Naive thymus-derived CD8-positive, alpha-beta T cell (primary cell): ENCODE results near the gene PHRF1. TPM values are rescaled to one million over a fixed set of nuclear protein-coding genes. Genes with fewer than 3 reads are reported as not detected.

Experiments used
- ATAC-seq, 2 donors: fragments of 150-1000 bp; cut with Tn5 transposase in 1 of 2; sonication (Bioruptor Pico), chemical (Tn5 transposase) in 1 of 2; 1 replicate in 1 of 2; 2 replicates in 1 of 2; pipeline ENCODE4 v1.10.0; 2021; ENCODE audit warnings: mild to moderate bottlenecking in 2 of 2, moderate library complexity in 2 of 2
- POLR2A ChIA-PET: fragments of 350-600 bp; sonication (Branson Sonifier 250); formaldehyde crosslinking; loops from one replicate; lab custom pipeline; 2021; ENCODE audit warnings: antibody characterized with exemption; lab: Charles Lee
- DNase-seq, 10 donors: peaks; one replicate each; pipeline versions ENCODE4 v3.0.0 to v3.0.0-alpha.2; 2020 to 2022
- H3K27ac Mint-ChIP-seq, 10 donors: one replicate each; pipeline ENCODE4 v1.8.0; 2020 to 2022; ENCODE audit warnings: mild to moderate bottlenecking in 10 of 10, mixed read lengths in 10 of 10, moderate library complexity in 4 of 10, inconsistent platforms in 1 of 10
- H3K27me3 Mint-ChIP-seq, 5 donors: one replicate each; pipeline ENCODE4 v1.8.0; 2021 to 2022; ENCODE audit warnings: mixed read lengths in 5 of 5
- H3K36me3 Mint-ChIP-seq, 3 donors: one replicate each; pipeline ENCODE4 v1.8.0; 2020 to 2022; ENCODE audit warnings: mixed read lengths in 3 of 3, mild to moderate bottlenecking in 2 of 3, inconsistent platforms in 1 of 3
- H3K4me1 Mint-ChIP-seq, 4 donors: one replicate each; pipeline ENCODE4 v1.8.0; 2021 to 2022; ENCODE audit warnings: mixed read lengths in 4 of 4
- H3K4me3 Mint-ChIP-seq, 10 donors: one replicate each; pipeline ENCODE4 v1.8.0; 2020 to 2022; ENCODE audit warnings: mild to moderate bottlenecking in 10 of 10, mixed read lengths in 10 of 10, moderate library complexity in 6 of 10, inconsistent platforms in 1 of 10
- H3K9me3 Mint-ChIP-seq, 9 donors: one replicate each; pipeline ENCODE4 v1.8.0; 2020 to 2022; ENCODE audit warnings: mixed read lengths in 9 of 9, mild to moderate bottlenecking in 3 of 9, inconsistent platforms in 1 of 9, moderate library complexity in 1 of 9
- polyA plus RNA-seq, 3 donors: library from polyadenylated mRNA; unstranded; fragments of 300-500 nt; fragmentation: Illumina TruSeq; gene quantifications; one replicate each; pipeline ENCODE4 v1.2.3, GENCODE V29; 2021
- total RNA-seq, 8 experiments: library from RNA in 2 of 8; stranded (reverse) in 2 of 8; gene quantifications; one replicate each; pipeline ENCODE4 v1.2.3 and lab custom pipeline; 2021 to 2026

The PHRF1 gene, protein sequence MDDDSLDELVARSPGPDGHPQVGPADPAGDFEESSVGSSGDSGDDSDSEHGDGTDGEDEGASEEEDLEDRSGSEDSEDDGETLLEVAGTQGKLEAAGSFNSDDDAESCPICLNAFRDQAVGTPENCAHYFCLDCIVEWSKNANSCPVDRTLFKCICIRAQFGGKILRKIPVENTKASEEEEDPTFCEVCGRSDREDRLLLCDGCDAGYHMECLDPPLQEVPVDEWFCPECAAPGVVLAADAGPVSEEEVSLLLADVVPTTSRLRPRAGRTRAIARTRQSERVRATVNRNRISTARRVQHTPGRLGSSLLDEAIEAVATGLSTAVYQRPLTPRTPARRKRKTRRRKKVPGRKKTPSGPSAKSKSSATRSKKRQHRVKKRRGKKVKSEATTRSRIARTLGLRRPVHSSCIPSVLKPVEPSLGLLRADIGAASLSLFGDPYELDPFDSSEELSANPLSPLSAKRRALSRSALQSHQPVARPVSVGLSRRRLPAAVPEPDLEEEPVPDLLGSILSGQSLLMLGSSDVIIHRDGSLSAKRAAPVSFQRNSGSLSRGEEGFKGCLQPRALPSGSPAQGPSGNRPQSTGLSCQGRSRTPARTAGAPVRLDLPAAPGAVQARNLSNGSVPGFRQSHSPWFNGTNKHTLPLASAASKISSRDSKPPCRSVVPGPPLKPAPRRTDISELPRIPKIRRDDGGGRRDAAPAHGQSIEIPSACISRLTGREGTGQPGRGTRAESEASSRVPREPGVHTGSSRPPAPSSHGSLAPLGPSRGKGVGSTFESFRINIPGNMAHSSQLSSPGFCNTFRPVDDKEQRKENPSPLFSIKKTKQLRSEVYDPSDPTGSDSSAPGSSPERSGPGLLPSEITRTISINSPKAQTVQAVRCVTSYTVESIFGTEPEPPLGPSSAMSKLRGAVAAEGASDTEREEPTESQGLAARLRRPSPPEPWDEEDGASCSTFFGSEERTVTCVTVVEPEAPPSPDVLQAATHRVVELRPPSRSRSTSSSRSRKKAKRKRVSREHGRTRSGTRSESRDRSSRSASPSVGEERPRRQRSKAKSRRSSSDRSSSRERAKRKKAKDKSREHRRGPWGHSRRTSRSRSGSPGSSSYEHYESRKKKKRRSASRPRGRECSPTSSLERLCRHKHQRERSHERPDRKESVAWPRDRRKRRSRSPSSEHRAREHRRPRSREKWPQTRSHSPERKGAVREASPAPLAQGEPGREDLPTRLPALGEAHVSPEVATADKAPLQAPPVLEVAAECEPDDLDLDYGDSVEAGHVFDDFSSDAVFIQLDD (N-terminal part only)
- total RNA-seq (10 to 100 TPM; 48.9 to 54.7 TPM), polyA plus RNA-seq (10 to 100 TPM in 1 of 3 donors, 1 to 10 TPM in 2; 3.5 to 19.8 (median 6.7) TPM), total RNA-seq (lab: John Stamatoyannopoulos, UW) (117 to 213 (median 186) reads per million in 6 experiments)

DNA sequence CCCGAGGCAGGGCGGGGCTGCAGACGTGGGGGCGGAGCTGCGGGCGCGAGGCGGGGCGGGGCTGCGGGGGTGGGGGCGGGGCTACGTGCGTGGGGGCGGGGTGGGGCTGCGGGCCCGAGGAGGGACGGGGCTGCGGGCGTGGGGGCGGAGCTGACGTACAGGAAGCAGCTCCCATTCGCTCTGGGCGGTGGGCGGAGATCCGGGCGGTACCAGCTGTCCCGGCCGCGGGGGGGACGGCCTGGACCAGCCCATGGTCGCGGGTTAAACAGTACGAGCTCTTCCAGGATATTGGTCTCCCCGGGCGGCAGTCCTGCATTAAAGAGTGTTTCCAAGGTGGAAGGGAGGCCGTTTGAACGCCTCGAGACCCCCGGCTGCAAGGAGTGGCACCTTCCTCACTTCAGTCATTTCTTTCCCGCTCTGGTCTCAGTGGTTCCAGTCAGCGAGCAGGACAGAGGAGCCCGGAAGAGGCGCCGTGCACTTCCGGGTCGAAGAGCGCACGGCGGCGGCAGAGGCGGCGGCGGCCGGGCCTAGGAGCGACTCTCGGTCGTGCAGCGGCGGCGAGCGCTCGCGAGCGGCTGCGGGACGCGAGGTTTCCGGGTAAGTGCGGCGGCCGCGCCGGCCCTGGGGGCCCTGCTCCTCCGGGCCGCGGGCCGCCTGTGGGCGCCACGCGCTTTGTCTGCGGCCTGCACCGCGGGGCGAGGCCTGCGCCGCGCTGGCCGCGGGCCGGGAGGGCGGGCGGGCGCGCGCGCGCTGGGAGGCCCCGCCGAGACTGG is at the start of gene PHRF1:
Gene PHRF1 (plus strand): TSS at position 475 of the 773 bp plus-strand sequence. CDS start 5,043 bp downstream, outside the sequence.
- Mint-ChIP-seq H3K4me3 (peak within 1 kb of the TSS; percentile 87 to 99 (median 97)), H3K9me3 (no peaks in the 10 kb centered on the region), H3K27ac (peak within 1 kb of the TSS; percentile 93 to 99 (median 98)), H3K4me1 (peaks cover 25 to 55% (median 53%) of the 10 kb centered on the region in 4 donors), H3K27me3 (peaks cover 0 to 2% (median 0%) of the 10 kb centered on the region in 5 donors), H3K36me3 (peaks cover 0 to 4% (median 0%) of the 10 kb centered on the region in 3 donors)
- peak; percentile 91 to 99 (median 96) for DNase-seq
- ATAC-seq, result peak; percentile 80 to 87
- POLR2A ChIA-PET, result interaction anchor here (0.6 to 5.1 kb wide), 27 partner anchors 9 to 369 kb away, joined by 3 to 48 read pairs (median 4); partner anchors contain the start of genes BET1L, DEAF1, GATD1 and HRAS

DNA sequence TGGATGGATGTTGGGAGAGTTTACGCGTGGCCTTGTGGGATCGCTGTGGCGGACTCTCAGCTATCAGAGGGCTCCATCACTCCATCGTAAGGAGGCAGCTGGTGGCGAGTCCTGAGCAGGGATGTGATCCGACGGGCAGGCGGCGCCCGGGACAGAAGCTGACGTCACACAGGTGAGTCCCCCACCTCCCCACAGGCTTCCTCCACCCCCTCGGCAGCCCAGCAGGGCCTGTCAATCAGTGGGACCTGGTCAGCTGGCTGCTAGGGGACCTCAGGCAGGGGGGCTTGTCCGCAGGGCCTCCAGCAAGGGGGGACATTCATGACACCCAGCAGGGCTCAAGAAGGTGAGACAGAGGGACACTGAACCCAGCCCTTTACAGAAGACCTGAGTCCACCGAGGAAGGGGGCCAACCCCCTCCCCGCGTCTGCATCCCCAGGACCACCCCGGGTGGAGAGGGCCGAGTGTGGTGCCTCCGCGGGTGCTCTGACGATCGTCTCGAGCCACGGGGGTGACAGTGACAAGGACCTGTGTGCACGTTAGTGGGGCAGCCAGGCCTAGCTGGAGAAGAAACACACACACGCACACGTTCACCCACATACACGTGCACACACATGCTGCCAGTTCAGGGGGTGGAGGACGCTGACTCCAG is 48.0 kb upstream of the PHRF1 start:
- no peak for ATAC-seq
- POLR2A ChIA-PET, result interaction anchor here (0.5 to 1.1 kb wide), 4 partner anchors 12 to 238 kb away, joined by 3 to 4 read pairs (median 3); partner anchors contain the start of gene IRF7
- DNase-seq, result no peak
- H3K36me3 Mint-ChIP-seq, result peaks cover 0 to 13% (median 0%) of the 10 kb centered on the region in 3 donors
- no peak overlapping the region for H3K27ac Mint-ChIP-seq
- H3K4me3 Mint-ChIP-seq, result no peak overlapping the region
- H3K27me3 Mint-ChIP-seq, result peaks cover 0 to 2% (median 0%) of the 10 kb centered on the region in 5 donors
- no peaks in the 10 kb centered on the region for H3K9me3 Mint-ChIP-seq
- H3K4me1 Mint-ChIP-seq, result peaks cover 0 to 2% (median 0%) of the 10 kb centered on the region in 4 donors

GRCh38 chr11:528815-529727 is 47.2 kb upstream of the PHRF1 start:
- Mint-ChIP-seq H3K27ac (peak overlapping the region in 1 of 10 donors; percentile 52), H3K27me3 (peaks cover 0 to 2% (median 0%) of the 10 kb centered on the region in 5 donors), H3K4me1 (peaks cover 0 to 4% (median under 1%) of the 10 kb centered on the region in 4 donors), H3K9me3 (no peaks in the 10 kb centered on the region), H3K36me3 (peaks cover 0 to 13% (median 0%) of the 10 kb centered on the region in 3 donors), H3K4me3 (no peak overlapping the region)
- ATAC-seq (no peak), DNase-seq (no peak)
- POLR2A ChIA-PET, result interaction anchor here (1.1 kb wide), 1 partner anchor 11 kb away, joined by 3 read pairs; no protein-coding TSS in a partner anchor

GRCh38 chr11:529728-530411 is 46.4 kb upstream of the PHRF1 start:
- DNase-seq, result no peak
- peaks cover 0 to 2% (median 0%) of the 10 kb centered on the region in 5 donors for H3K27me3 Mint-ChIP-seq
- POLR2A ChIA-PET, result no interaction called here
- peaks cover 0 to 5% (median 0%) of the 10 kb centered on the region in 4 donors for H3K4me1 Mint-ChIP-seq
- H3K4me3 Mint-ChIP-seq, result no peak overlapping the region
- H3K9me3 Mint-ChIP-seq, result no peaks in the 10 kb centered on the region
- ATAC-seq, result no peak
- H3K36me3 Mint-ChIP-seq, result peaks cover 0 to 13% (median 0%) of the 10 kb centered on the region in 3 donors
- no peak overlapping the region for H3K27ac Mint-ChIP-seq

DNA sequence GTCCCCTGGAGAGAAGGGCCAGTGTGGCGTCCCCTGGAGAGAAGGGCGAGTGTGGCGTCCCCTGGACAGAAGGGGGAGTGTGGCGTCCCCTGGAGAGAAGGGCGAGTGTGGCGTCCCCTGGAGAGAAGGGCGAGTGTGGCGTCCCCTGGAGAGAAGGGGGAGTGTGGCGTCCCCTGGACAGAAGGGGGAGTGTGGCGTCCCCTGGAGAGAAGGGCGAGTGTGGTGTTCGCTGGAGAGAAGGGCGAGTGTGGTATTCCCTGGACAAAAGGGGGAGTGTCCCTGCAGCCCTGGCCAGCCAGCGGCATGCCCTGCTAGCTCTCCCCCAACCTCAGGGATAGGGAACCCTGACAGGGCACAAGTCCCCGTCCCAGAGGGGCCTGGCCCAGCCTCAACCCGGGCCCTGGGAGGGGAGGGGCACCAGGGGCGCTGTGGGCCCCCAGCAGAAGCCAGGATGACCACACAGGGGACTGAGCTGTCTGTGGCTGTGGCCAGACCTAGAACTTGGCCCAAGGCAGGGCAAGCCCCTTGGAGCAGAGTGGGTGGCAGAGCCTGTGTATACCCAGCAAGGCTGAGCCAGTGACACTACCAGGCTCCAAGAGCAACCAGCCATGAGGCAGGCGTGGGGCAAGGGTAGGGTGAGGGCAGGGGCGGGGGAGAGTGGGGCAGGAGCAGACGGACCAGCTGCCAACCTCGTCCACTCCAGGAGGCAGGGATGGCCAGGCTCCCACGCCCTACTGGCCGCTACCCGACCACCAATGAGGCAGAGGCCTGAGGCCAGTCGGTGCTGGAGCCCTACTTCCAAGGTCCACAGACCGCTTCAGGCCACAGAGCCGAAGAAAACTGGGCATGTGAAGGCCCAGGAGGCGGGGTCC is 45.1 kb upstream of the PHRF1 start:
- POLR2A ChIA-PET, result no interaction called here
- no peak for ATAC-seq
- Mint-ChIP-seq H3K27ac (no peak overlapping the region), H3K36me3 (peaks cover 0 to 13% (median 0%) of the 10 kb centered on the region in 3 donors), H3K27me3 (no peaks in the 10 kb centered on the region), H3K4me1 (peaks cover 2 to 6% (median 3%) of the 10 kb centered on the region in 4 donors), H3K4me3 (no peak overlapping the region), H3K9me3 (no peaks in the 10 kb centered on the region)
- DNase-seq, result no peak

DNA sequence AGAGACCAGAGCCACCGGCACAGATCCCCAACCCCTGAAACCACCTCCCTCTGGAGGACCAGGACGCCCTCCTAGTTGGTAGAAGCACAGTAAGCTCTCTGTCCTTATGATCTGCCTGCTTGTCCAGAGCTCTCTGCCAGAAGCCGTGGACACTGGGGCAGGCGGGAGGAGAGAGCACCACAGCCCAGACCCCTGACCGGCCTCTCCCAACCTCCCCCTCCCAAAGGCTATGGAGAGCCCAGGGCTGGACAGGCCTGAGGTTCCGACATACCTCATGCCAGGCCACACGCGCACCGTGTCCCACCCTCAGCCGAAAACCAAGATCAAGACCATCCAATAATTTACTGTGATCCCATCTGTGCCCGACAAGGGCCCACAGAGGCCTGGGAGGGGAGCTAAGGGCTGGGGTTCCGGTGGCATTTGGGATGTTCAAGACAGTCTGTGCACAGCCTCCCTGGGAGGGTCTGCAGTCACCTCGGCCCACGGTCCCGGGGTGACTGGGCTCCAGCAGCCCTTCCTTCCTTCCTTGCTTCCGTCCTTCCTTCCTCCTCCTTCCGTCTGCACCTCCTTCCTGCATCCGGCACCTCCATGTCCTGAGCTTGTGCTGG is 44.2 kb upstream of the PHRF1 start:
- Mint-ChIP-seq H3K4me3 (peak overlapping the region in 3 of 10 donors; percentile 6 to 21 (median 15)), H3K36me3 (peaks cover 0 to 13% (median 0%) of the 10 kb centered on the region in 3 donors), H3K9me3 (no peaks in the 10 kb centered on the region), H3K27ac (peak overlapping the region in 1 of 10 donors; percentile 52), H3K27me3 (no peaks in the 10 kb centered on the region), H3K4me1 (peaks cover 2 to 10% (median 6%) of the 10 kb centered on the region in 4 donors)
- ATAC-seq (no peak), DNase-seq (no peak)
- POLR2A ChIA-PET, result interaction anchor here (5.5 kb wide), 1 partner anchor 26 kb away, joined by 42 read pairs; the partner anchor contains the start of gene RNH1

DNA sequence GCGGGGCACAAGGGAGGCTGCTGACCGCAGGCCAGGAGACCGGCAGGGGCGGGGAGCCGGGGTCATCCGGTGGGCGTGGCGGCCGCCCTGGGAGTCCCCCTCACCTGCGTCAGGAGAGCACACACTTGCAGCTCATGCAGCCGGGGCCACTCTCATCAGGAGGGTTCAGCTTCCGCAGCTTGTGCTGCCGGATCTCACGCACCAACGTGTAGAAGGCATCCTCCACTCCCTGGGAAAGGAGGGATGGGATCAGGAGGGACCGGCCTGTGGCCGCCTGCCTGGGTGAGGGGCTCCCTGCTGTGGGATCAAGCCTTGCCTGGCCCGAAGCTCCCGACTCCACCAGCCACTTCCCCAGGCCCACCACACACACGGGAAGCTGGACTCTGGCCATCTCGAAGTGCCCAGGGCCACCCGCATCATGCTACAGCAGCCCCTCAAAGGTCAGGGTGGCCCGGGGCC is 43.7 kb upstream of the PHRF1 start:
- ATAC-seq (no peak), DNase-seq (no peak)
- Mint-ChIP-seq H3K4me3 (no peak overlapping the region), H3K4me1 (peaks cover 2 to 13% (median 9%) of the 10 kb centered on the region in 4 donors), H3K36me3 (peaks cover 0 to 13% (median 0%) of the 10 kb centered on the region in 3 donors), H3K27me3 (no peaks in the 10 kb centered on the region), H3K27ac (no peak overlapping the region), H3K9me3 (no peaks in the 10 kb centered on the region)
- POLR2A ChIA-PET, result interaction anchor here (0.9 to 5.5 kb wide), 2 partner anchors 27 to 80 kb away, joined by 3 to 42 read pairs; partner anchors contain the start of gene RNH1

GRCh38 chr11:532986-533585 is 43.2 kb upstream of the PHRF1 start:
- POLR2A ChIA-PET, result interaction anchor here (0.9 to 5.5 kb wide), 3 partner anchors 14 to 79 kb away, joined by 3 to 42 read pairs (median 7); partner anchors contain the start of gene RNH1
- H3K27me3 Mint-ChIP-seq, result no peaks in the 10 kb centered on the region
- no peak for DNase-seq
- H3K36me3 Mint-ChIP-seq, result peaks cover 0 to 13% (median 0%) of the 10 kb centered on the region in 3 donors
- peak overlapping the region in 3 of 10 donors; percentile 10 to 63 (median 30) for H3K4me3 Mint-ChIP-seq
- no peak for ATAC-seq
- no peak overlapping the region for H3K27ac Mint-ChIP-seq
- H3K9me3 Mint-ChIP-seq, result no peaks in the 10 kb centered on the region
- peaks cover 2 to 17% (median 14%) of the 10 kb centered on the region in 4 donors for H3K4me1 Mint-ChIP-seq
